ENCODE measurements around the gene HRC.

DNA sequence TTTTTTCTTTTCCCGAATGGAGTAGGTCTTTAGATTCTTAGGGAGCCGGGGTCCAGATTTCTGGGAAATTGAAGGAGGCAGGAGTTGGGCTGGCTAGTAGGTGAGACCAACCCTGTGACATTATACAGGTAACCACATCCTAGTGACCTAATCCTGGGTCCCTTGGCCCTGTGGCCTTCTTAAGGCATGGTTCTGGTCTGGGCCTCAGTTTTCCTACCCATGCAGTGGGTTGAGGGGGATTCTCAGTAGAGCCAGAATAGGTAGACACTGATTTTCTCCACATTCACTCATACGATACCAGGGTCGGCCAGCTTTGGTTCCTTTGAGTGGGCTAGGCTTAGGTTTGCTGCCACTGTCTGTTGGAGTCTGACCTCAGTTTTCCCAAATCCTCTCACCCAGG, 28.6 kb downstream of the HRC start:
- TF ChIP-seq POLR2A (IDR thresholded peaks at IDR 0.05; ENCODE audit: low read length) (no peak), GATA1 (IDR thresholded peaks at IDR 0.05; ENCODE audit: low read depth, low read length) (no peak)
